Kidney (tissue), 14 donors: ENCODE results near the gene EZH1. TPM values are rescaled to one million over a fixed set of nuclear protein-coding genes. Genes with fewer than 3 reads are reported as not detected.

ENCODE experiments used
- DNase-seq, 5 donors: peaks; one replicate each; pipeline ENCODE4 v3.0.0-alpha.2; 2013 to 2020
- FAIRE-seq: peaks from 2 replicates; lab custom pipeline; 2012; peaks lifted over from hg19 to GRCh38; lab: Jason Lieb, UNC
- H3K27ac ChIP-seq, 2 donors: one replicate each; pipeline ENCODE4 v1.7.0; 2013; ENCODE audit warnings: low read depth in 2 of 2, low read length in 2 of 2, inconsistent platforms in 1 of 2
- H3K27me3 ChIP-seq: one replicate; pipeline ENCODE4 v1.7.1; 2013; ENCODE audit warnings: low read length, inconsistent platforms; ENCODE audit not compliant: control insufficient read depth, insufficient read depth
- H3K36me3 ChIP-seq, 3 donors: one replicate each; pipeline versions ENCODE4 v1.7.0 to v1.7.1; 2013; ENCODE audit warnings: low read length in 3 of 3, control low read depth in 1 of 3, inconsistent platforms in 1 of 3; ENCODE audit not compliant: insufficient read depth in 3 of 3, control insufficient read depth in 2 of 3
- H3K4me1 ChIP-seq, 3 donors: one replicate each; pipeline versions ENCODE4 v1.7.0 to v1.7.1; 2013; ENCODE audit warnings: low read length in 3 of 3, inconsistent platforms in 1 of 3, low read depth in 1 of 3; ENCODE audit not compliant: control insufficient read depth in 2 of 3, insufficient read depth in 2 of 3
- H3K4me3 ChIP-seq, 3 donors: one replicate each; pipeline versions ENCODE4 v1.7.0 to v1.8.1; 2013; ENCODE audit warnings: low read length in 3 of 3, control low read depth in 1 of 3, inconsistent platforms in 1 of 3
- H3K9ac ChIP-seq, 3 donors: one replicate each; pipeline versions ENCODE4 v1.7.0 to v1.7.1; 2013; ENCODE audit warnings: low read length in 3 of 3, control low read depth in 1 of 3, inconsistent platforms in 1 of 3
- H3K9me3 ChIP-seq, 3 donors: one replicate each; pipeline versions ENCODE4 v1.7.0 to v1.7.1; 2013; ENCODE audit warnings: low read length in 3 of 3, control low read depth in 1 of 3, inconsistent platforms in 1 of 3; ENCODE audit not compliant: control insufficient read depth in 2 of 3, insufficient read depth in 1 of 3
- intact Hi-C: fragments of 100-400 bp; cut with DNase I; formaldehyde crosslinking; loops from one replicate; pipeline ENCODE4 v1.11.1; 2022
- polyA plus RNA-seq: library from polyadenylated mRNA; stranded (reverse); fragments of 350-450 nt; fragmentation: Illumina TruSeq; extraction: RNeasy Lipid Tissue Mini Kit (QIAGEN cat#74804); gene quantifications from one replicate; pipeline ENCODE4 v1.2.3, GENCODE V29; 2014; ENCODE audit warnings: low read depth, low replicate concordance; ENCODE audit not compliant: insufficient read depth
- total RNA-seq: library from RNA; stranded (reverse); fragmentation: NEBNext Ultra II Directional; extraction: Animal tissue kit (Norgen Biotek cat#: 25700); gene quantifications from one replicate; pipeline ENCODE4 v1.2.1, GENCODE V29; 2021
- TF ChIP-seq, protein P1 (sequence below): IDR thresholded peaks from 3 replicates; pipeline ENCODE4 v1.5.1; 2012; ENCODE audit warnings: mild to moderate bottlenecking, moderate library complexity, borderline replicate concordance; ENCODE audit not compliant: insufficient read depth; ENCODE audit errors: extremely low read depth
- donor health status: control.
- donor health status: control.
- donor health status: control.
- donor health status: control.
- donor health status: control.
- donor health status: DM: yes; HTN: yes; CAD: no.
- donor health status: Normal renal cell carcinoma (clear cell type).

Gene EZH1
- total and polyA plus RNA-seq, 2 donors from 2014 or later, result 20.8 to 59.2 TPM

DNA sequence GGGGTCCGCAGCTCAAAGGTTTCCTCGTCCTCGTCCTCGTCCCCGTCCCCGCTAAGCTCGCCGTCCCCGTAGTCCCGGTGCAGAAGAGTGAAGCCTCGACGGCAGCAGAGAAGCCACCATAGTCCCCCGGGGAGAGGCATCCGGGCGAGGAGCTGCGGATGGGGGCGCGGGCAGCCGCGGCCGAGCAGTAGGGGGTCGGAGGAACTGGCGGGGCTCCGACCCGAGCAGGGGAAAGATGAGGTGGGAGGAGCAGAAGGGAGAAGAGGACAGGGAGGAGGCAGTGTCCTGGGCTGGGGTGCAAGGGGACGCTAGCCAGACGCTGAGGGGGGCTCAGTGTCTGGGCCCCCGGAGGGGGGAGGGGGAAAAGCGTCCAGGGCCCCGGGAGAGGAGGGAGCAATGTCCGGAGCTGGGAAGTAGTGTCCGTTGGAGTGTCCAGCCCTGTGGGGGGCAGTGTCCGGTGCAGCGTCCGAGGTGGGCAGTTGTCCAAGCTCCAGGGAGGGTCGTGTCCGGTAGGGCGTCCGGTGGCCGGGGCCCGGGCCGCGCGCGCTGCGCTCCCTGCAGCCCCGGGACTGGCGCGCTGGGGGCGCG lies 68.3 kb downstream of the EZH1 start, which contains the start of gene PLEKHH3:
PLEKHH3 (minus strand) TSS at position 571 of the 588 bp plus-strand sequence; CDS start at position 140, 431 bp downstream.
- Histone ChIP-seq H3K4me1 (peaks cover 0 to 34% (median 0%) of the 10 kb centered on the region in 3 donors), H3K4me3 (peak within 1 kb of the TSS; percentile 78 to 89 (median 86)), H3K9me3 (no peaks in the 10 kb centered on the region), H3K27ac (peak within 1 kb of the TSS; percentile 89 to 97), H3K36me3 (peaks cover 0 to 14% (median 1%) of the 10 kb centered on the region in 3 donors), H3K27me3 (no peaks in the 10 kb centered on the region), H3K9ac (peak within 1 kb of the TSS; percentile 57 to 84 (median 82))
- intact Hi-C loops, result no loop called here
- DNase-seq (peak in 1 of 5 donors; percentile 67), FAIRE-seq (no peak)
- TF ChIP-seq, protein P1, sequence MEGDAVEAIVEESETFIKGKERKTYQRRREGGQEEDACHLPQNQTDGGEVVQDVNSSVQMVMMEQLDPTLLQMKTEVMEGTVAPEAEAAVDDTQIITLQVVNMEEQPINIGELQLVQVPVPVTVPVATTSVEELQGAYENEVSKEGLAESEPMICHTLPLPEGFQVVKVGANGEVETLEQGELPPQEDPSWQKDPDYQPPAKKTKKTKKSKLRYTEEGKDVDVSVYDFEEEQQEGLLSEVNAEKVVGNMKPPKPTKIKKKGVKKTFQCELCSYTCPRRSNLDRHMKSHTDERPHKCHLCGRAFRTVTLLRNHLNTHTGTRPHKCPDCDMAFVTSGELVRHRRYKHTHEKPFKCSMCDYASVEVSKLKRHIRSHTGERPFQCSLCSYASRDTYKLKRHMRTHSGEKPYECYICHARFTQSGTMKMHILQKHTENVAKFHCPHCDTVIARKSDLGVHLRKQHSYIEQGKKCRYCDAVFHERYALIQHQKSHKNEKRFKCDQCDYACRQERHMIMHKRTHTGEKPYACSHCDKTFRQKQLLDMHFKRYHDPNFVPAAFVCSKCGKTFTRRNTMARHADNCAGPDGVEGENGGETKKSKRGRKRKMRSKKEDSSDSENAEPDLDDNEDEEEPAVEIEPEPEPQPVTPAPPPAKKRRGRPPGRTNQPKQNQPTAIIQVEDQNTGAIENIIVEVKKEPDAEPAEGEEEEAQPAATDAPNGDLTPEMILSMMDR, result peak; percentile 10

DNA sequence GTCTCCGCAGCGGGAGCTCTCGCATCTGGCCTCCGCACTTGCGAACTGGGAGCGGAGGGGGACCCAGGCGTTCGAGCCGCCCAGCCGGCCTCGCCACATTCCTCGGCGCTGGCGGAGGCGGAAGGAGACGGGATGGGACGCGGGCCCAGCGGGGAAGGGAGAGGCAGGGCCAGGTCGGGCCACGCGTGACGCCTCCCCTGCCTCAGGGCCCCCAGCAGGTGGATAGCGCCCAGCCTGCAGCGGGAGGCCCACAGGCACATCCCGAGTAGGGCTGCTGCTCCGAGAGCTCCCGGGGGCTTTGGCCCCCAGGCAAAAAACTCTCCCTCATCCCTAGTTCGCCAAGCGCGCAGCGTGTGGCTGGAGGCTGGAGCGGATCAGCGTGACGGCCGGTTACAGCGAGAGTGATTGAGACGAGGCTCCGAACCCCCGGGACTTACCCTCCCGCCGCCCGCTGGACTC lies 68.8 kb downstream of the EZH1 start:
- FAIRE-seq, result no peak
- peak in 3 of 5 donors; percentile 57 to 88 (median 73) for DNase-seq
- intact Hi-C loops, result no loop called here

DNA sequence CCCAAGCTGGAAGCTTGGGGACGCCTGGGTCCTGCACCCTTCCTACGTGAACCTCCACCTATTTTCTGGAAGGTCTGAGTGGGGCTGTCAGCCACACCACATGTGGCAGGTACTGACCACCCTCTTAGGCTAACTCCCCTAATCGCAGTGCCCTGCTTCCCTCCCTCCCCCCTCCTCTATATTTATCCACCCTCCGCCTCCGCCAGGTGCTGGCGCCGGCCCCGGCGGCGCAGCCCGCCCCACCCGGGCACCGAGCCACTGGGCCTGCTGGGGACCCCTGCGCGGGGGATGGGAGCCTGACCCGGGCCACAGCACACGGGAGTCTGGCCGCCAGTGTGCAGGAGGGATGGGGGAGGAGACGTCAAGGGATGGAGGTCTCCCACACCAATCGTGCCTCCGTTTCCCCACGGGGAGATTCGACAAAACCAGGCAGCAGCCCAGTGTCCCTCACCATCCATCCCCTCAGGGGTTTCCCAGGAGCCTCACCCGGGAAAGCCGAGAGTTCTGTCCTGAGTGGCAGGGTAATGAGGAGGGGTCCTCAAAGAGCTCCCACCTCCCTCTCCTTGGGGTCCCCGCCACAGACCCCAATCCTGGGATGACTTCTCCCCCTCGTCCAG lies 69.4 kb downstream of the EZH1 start:
- H3K27ac ChIP-seq, result peak overlapping the region; percentile 76 to 87
- no peaks in the 10 kb centered on the region for H3K9me3 ChIP-seq
- intact Hi-C loops, result no loop called here
- peak overlapping the region; percentile 73 to 89 (median 86) for H3K4me3 ChIP-seq
- peaks cover 0 to 31% (median 0%) of the 10 kb centered on the region in 3 donors for H3K4me1 ChIP-seq
- FAIRE-seq, result no peak
- peak in 3 of 5 donors; percentile 42 to 81 (median 72) for DNase-seq
- peak overlapping the region in 2 of 3 donors; percentile 63 to 82 for H3K9ac ChIP-seq
- H3K27me3 ChIP-seq, result no peaks in the 10 kb centered on the region
- TF ChIP-seq, protein P1, result no peak
- H3K36me3 ChIP-seq, result peaks cover 0 to 21% (median 4%) of the 10 kb centered on the region in 3 donors

More for the DNA sequence above, 68.8 kb downstream of the EZH1 start:
- H3K27me3 ChIP-seq, result no peaks in the 10 kb centered on the region
- peaks cover 0 to 34% (median 0%) of the 10 kb centered on the region in 3 donors for H3K4me1 ChIP-seq
- TF ChIP-seq, protein P1, result no peak
- H3K36me3 ChIP-seq, result peaks cover 0 to 19% (median 4%) of the 10 kb centered on the region in 3 donors
- H3K4me3 ChIP-seq, result peak overlapping the region; percentile 73 to 89 (median 86)
- H3K9ac ChIP-seq, result peak overlapping the region; percentile 57 to 84 (median 82)
- H3K9me3 ChIP-seq, result no peaks in the 10 kb centered on the region
- H3K27ac ChIP-seq, result peak overlapping the region; percentile 76 to 87
